SU-DHL-6 (cell line): Measurements from ENCODE around the gene LAMA1.

Source experiments
- H2AFZ ChIP-seq: fragments of 200-600 bp; sonication (generic); 2 replicates; pipeline ENCODE4 v1.6.1; 2014; ENCODE audit warnings: low read depth, mild to moderate bottlenecking, moderate library complexity, mixed read lengths, antibody characterized with exemption, low read length; ENCODE audit not compliant: severe bottlenecking
- H3F3A ChIP-seq: fragments of 200-600 bp; shearing (Covaris generic); 2 replicates; pipeline ENCODE4 v1.6.0; 2016; ENCODE audit warnings: antibody characterized with exemption, mild to moderate bottlenecking; ENCODE audit not compliant: insufficient read depth
- H3K27ac ChIP-seq: fragments of 200-600 bp; sonication (generic); 2 replicates; pipeline ENCODE4 v1.5.1; 2016; ENCODE audit warnings: low read depth, mild to moderate bottlenecking, low read length, moderate library complexity, mixed read lengths
- H3K27me3 ChIP-seq: fragments of 200-600 bp; sonication (generic), shearing (Covaris generic); 2 replicates; pipeline ENCODE4 v1.6.0; 2014; ENCODE audit warnings: mild to moderate bottlenecking, low read length
- H3K36me3 ChIP-seq: fragments of 200-600 bp; sonication (generic); 2 replicates; pipeline ENCODE4 v1.6.1; 2014; ENCODE audit warnings: mild to moderate bottlenecking, low read length, mixed read lengths
- H3K4me2 ChIP-seq: fragments of 300-600, 200-600 bp; shearing (Covaris generic), sonication (generic); 2 replicates; pipeline ENCODE4 v1.6.0; 2014; ENCODE audit warnings: low read length, low read depth, mild to moderate bottlenecking; ENCODE audit not compliant: poor library complexity, severe bottlenecking
- H3K4me3 ChIP-seq: fragments of 200-600 bp; sonication (generic); 2 replicates; pipeline ENCODE4 v1.5.1; 2014; ENCODE audit warnings: antibody characterized with exemption, low read length, mild to moderate bottlenecking, mixed read lengths; ENCODE audit not compliant: insufficient read depth, poor library complexity, severe bottlenecking
- H3K79me2 ChIP-seq: fragments of 200-600 bp; sonication (generic); 2 replicates; pipeline ENCODE4 v1.6.1; 2014; ENCODE audit warnings: mild to moderate bottlenecking, low read length, moderate library complexity; ENCODE audit not compliant: insufficient read depth
- H3K9ac ChIP-seq: fragments of 200-600 bp; sonication (generic); 2 replicates; pipeline ENCODE4 v1.7.0; 2014; ENCODE audit warnings: mild to moderate bottlenecking, low read length
- H3K9me2 ChIP-seq: fragments of 200-600 bp; sonication (generic); replicated peaks from 2 replicates; pipeline ENCODE4 v1.6.1; 2014; ENCODE audit warnings: low read length; ENCODE audit not compliant: insufficient read depth
- H3K9me3 ChIP-seq: fragments of 200-600 bp; sonication (generic); 2 replicates; pipeline ENCODE4 v1.6.1; 2014; ENCODE audit warnings: low read length, mixed read lengths; ENCODE audit not compliant: insufficient read depth
- H4K20me1 ChIP-seq: fragments of 200-600 bp; sonication (generic); 2 replicates; pipeline ENCODE4 v1.6.1; 2014; ENCODE audit warnings: low read depth, mild to moderate bottlenecking, antibody characterized with exemption, low read length, moderate library complexity, mixed read lengths
- CTCF ChIP-seq: fragments of 200-600 bp; sonication (generic); IDR thresholded peaks from one replicate; pipeline ENCODE4 v1.5.1; 2017; ENCODE audit warnings: antibody characterized with exemption, mild to moderate bottlenecking, low read length, moderate library complexity; ENCODE audit not compliant: insufficient read depth, poor library complexity, severe bottlenecking
- EZH2phosphoT487 ChIP-seq: fragments of 200-600 bp; sonication (generic), shearing (Covaris generic); conservative IDR thresholded peaks from 2 replicates; pipeline ENCODE4 v1.6.1; 2018; ENCODE audit warnings: mild to moderate bottlenecking, antibody characterized with exemption, low read length, moderate library complexity, mixed read lengths

Gene LAMA1

GRCh38 chr18:7065736-7066135 is 51.9 kb downstream of the LAMA1 start:
- Histone ChIP-seq H3K9me2 (no peaks in the 10 kb centered on the region), H3K27me3 (no peaks in the 10 kb centered on the region), H3K79me2 (no peaks in the 10 kb centered on the region), H3K4me2 (no peak overlapping the region), H3K9ac (no peak overlapping the region), H3K9me3 (no peaks in the 10 kb centered on the region), H3K4me3 (no peak overlapping the region), H2AFZ (no peak overlapping the region), H3F3A (no peaks in the 10 kb centered on the region), H3K36me3 (no peaks in the 10 kb centered on the region), H4K20me1 (no peaks in the 10 kb centered on the region), H3K27ac (no peak overlapping the region)
- TF ChIP-seq CTCF (no peak), EZH2phosphoT487 (no peak)

- Histone ChIP-seq H3K27me3 (no peaks in the 10 kb centered on the region), H3K79me2 (no peaks in the 10 kb centered on the region), H3K9ac (no peak overlapping the region), H3K36me3 (no peaks in the 10 kb centered on the region), H3K4me3 (no peak overlapping the region), H3K9me3 (no peaks in the 10 kb centered on the region), H3K27ac (no peak overlapping the region), H3F3A (no peaks in the 10 kb centered on the region), H4K20me1 (no peaks in the 10 kb centered on the region), H3K9me2 (no peaks in the 10 kb centered on the region), H3K4me2 (no peak overlapping the region), H2AFZ (no peak overlapping the region)
- TF ChIP-seq CTCF = no peak
- TF ChIP-seq EZH2phosphoT487 = no peak
These were observed 53.3 kb downstream of the LAMA1 start for GRCh38 chr18:7064346-7064745.

GRCh38 chr18:7062811-7063210 is 54.8 kb downstream of the LAMA1 start:
- H3K27ac ChIP-seq = no peak overlapping the region
- no peak overlapping the region for H3K4me2 ChIP-seq
- no peaks in the 10 kb centered on the region for H3K79me2 ChIP-seq
- no peaks in the 10 kb centered on the region for H4K20me1 ChIP-seq
- no peaks in the 10 kb centered on the region for H3K36me3 ChIP-seq
- TF ChIP-seq CTCF (no peak), EZH2phosphoT487 (no peak)
- H2AFZ ChIP-seq = no peak overlapping the region
- no peaks in the 10 kb centered on the region for H3K9me3 ChIP-seq
- H3K9ac ChIP-seq = no peak overlapping the region
- H3F3A ChIP-seq = no peaks in the 10 kb centered on the region
- H3K9me2 ChIP-seq = no peaks in the 10 kb centered on the region
- no peak overlapping the region for H3K4me3 ChIP-seq
- H3K27me3 ChIP-seq = no peaks in the 10 kb centered on the region

GRCh38 chr18:7062236-7062635 is 55.4 kb downstream of the LAMA1 start:
- TF ChIP-seq CTCF = no peak
- TF ChIP-seq EZH2phosphoT487 = no peak
- Histone ChIP-seq H3K9ac (no peak overlapping the region), H3K4me2 (no peak overlapping the region), H3K4me3 (no peak overlapping the region), H3F3A (no peaks in the 10 kb centered on the region), H3K79me2 (no peaks in the 10 kb centered on the region), H3K36me3 (no peaks in the 10 kb centered on the region), H3K27me3 (no peaks in the 10 kb centered on the region), H3K9me2 (no peaks in the 10 kb centered on the region), H3K9me3 (no peaks in the 10 kb centered on the region), H2AFZ (no peak overlapping the region), H4K20me1 (no peaks in the 10 kb centered on the region), H3K27ac (no peak overlapping the region)
